ENCODE results near the gene RBM5.

The RBM5 gene

GRCh38 chr3:50140990-50141389, 52.3 kb downstream of the RBM5 start:
- DNase-seq, result no peak

GRCh38 chr3:50146316-50146901, 57.7 kb downstream of the RBM5 start:
- no peak for DNase-seq

- no peak for DNase-seq
These were observed 58.3 kb downstream of the RBM5 start for GRCh38 chr3:50147016-50147415.

- no peak for DNase-seq
These were observed 58.7 kb downstream of the RBM5 start for GRCh38 chr3:50147447-50147846.

- DNase-seq, result no peak
These were observed 59.1 kb downstream of the RBM5 start for GRCh38 chr3:50147861-50148260.

DNA sequence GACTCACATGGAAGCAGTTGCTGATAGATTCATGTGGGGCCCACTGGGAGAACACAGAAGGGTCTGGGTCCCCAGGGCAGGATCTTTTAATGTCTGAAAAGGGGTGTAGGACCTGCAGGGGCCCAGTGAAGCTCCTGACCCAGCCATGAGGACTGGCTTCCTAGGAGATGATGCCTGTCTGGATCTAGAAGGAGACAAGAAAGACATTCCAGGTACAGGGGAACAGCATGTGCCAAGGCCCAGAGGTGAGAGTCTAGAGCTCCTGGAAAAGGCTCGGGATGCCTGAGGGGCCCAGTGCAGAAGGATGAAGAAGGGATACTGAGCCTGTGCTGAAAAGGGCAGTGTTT, 61.7 kb downstream of the RBM5 start:
- no peak for DNase-seq

DNA sequence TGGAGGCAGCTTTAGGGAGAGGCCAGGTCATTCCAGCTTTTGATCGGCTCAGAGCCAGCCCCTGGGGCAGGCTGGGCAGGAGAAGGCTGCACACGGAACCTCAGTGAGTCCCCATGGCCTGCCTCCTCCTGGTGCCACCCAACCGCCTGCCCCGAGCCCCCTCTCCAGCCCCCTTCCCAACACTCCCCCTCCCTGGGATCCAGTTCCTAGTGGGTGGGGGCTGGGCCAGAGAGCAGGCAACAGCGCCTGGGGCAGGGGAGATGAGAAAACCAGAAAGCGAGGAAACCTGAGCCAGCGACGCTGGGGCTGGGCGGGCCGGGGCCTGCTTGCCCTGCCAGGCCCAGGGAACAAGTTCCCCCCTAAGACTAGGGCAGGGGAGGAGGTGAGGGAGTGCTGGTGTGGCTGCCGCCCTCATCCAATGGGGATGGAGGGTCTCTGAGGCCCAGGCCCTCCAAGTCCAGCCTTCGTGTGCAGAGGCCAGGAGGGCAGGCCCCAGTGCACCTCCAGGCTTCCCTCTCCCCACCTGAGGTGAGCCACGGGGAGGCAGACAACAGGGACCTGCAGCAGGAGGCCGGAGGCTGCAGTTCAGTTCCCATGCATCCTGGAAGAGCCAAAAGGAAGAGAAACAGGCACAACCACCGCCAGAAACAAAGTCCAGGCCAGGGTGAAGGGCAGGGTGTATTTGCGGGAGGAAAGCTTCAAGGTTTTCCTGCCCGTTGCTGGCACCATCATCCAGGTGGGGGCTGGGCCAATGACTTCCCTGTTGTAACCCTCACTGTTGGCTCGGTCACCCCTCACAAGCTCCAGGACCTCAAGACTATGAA, 62.4 kb downstream of the RBM5 start:
- no peak for DNase-seq

DNA sequence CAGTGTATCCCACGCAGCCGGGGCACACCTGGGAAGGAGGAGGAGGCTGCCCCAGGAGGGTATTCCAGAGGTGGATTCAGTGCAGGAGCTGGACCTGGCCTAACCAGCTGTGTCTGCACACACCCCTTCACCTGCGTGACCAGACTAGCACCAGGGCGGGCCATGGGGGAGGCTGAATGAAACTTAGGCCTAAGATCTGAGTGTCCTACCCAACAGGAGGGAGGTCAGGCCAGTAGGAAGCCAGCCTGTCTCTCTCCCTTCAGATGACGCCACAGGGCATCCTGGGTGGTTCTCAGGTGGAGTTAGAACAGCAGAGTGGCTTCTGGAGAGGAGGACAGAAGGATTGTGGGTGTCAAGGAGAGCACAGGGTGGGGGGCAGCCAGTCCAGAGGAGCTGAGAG, 63.0 kb downstream of the RBM5 start:
- no peak for DNase-seq

DNA sequence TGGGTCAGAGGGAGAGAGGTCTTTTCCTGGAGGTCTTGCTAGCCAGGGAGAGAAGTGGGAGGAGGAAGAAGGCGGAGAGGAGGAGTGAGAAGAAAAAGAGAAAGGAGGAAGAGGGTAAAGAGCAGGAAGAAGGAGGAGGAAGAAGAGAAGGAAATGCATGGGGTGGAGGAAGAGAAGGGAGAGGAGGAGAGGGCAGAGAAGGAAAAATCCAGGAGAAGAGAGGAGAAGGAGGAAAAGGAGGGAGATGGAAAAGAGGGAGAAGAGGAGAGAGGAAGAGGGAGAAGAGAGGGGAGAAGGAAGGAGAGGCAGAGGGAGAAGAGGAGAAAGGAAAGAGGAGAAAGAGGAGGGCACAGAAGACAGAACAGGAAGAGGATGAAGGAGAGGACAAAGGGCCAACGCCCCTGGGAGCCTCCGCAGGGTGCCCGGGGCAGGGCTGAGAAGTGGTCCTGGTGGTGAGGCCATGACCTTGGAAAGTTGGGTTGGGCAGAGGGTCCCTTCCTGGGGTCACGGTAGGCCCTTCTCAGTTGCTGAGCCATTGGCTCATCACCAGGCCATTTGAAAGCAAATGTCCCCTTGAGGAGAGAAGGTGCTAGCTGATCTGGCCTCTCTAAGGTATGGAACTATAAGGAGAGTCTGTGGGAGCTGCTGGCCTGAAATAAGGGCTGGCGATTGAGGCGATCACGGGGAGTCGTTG, 65.2 kb downstream of the RBM5 start:
- no peak for DNase-seq

DNA sequence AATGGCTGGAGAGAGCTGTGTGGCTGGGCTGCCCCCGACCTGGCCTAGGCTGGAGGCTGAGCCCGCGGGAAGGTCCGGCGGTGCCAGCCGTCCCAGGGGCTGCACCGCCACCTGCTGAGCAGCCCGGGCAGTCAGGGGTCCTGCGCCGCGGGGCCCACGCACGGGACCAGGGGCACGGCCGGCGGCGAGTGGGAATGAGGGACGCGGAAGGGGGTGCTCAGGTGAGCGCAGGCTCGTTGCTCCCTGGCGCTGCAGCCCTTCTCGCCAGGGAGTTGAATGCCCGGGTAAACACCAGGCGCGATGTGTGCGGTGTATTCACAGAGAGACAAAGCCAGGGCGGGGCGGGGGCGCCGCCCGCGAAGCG, 65.7 kb downstream of the RBM5 start:
- no peak for DNase-seq

- DNase-seq, result peak; percentile 50
These were observed 66.2 kb downstream of the RBM5 start, which contains the start of gene SEMA3F for GRCh38 chr3:50154840-50155490. Gene SEMA3F (plus strand): TSS chr3:50155324. CDS start chr3:50159623, 4,299 bp downstream.

DNA sequence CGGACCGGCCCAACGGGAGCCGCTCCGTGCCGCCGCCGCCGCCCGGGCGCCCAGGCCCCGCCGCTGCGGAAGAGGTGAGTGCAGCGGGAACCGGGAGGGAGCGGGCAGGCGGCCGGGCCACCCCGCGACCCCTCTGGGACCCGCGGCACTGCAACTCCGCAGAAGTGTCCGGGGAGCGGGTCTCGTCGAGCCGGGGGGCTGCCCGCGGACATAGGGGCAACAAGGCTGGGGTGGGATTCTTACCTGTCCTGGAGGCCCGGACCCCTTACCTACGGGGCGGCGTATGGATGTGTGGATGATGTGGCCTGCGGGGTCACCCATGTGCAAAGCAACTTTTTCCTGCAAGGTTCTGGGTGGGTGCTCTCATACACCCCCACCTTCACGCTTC, 66.8 kb downstream of the RBM5 start:
- no peak for DNase-seq

DNA sequence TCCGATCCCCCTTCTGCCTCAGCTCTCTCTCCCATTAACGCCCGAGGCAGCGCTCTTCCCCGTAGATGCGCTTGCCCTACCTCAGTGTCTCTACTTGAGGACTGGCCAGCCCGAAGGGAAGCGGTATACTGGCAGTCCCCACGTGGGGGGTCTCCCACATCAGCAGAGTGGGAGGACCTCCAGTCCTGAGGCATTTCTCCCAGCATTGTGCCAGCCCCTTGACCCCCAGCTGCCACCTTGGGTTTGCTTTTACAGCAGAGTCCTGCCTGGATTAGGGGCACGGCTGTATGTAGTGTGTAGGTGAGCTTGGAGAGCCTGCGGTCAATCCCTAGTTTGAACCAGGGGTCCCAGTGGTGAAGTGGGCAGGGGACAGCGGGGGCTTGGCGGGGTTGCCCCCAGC, 67.2 kb downstream of the RBM5 start:
- DNase-seq, result no peak

- no peak for DNase-seq
These were observed 68.1 kb downstream of the RBM5 start for GRCh38 chr3:50156549-50157493.

GRCh38 chr3:50157827-50158529, 69.3 kb downstream of the RBM5 start:
- DNase-seq, result no peak

DNA sequence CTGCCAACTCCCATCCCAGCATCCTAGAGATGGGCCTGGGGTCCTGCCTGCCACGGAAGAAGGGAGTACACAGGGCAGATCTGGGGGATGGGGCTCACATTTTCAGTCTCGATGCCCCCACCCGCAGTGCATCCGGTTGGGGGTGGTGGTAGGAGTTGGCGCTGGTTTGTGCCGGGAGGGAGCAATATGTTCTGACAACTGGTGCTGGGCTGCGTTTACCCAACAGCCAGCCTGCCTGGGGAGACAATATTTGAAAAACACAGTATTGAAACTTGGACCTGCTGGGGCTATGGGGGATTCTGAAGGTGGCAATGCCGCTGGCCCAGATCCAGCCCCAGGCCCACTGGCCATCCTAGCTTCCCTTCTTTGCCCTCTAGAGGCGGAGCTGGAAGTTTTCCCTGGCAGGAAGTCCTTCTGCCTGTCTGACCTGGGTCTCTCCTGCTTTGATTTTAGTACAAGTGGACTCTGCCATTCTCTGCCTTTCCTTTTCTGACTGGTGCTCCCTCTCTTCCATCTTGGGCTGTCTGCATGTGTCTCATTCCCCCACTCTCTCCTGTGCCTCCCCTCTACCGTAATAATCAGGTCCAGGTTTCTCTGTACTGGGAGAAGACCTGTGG, 69.9 kb downstream of the RBM5 start:
- DNase-seq, result no peak

DNA sequence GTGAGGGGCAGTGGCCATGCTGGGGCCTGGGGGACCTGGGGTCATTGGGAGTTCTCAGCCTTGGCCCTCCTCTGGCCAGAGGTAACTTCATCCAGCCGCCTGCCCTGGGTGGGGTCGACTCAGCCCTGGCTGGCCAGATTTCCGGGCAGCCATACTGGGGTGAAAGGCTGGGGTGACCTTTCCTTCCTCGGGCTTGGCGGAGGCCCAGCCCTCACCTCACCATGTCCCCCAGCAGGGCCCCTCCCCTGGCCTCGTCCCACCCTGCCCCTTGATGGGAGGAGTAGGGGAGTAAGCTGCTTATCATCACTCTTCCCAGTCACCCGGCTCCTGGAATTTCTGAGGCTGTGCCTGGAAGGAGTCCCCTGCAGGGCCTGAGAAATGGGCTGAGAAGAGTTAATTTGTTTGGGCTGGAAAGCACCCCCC, 71.9 kb downstream of the RBM5 start:
- DNase-seq, result no peak

DNA sequence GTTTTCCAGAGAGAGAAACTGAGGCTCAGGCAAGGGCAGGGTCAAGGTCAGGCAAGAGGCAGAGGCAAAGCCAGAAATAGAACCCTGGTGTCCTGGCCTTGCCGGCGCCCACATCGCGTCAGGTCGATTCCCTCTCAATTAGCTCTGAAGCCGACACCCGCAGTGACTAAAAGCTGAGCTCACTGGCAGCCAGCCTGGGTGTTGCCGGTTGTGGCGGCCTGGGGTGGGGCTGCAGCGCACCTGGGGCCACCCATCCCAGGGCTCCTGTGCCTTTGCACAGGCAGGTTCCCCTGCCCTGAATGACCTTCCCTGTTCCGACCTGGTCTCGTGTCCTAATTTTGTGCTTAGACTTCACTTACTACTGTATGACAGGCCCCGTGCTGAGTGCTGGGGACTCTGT, 72.6 kb downstream of the RBM5 start:
- no peak for DNase-seq

DNA sequence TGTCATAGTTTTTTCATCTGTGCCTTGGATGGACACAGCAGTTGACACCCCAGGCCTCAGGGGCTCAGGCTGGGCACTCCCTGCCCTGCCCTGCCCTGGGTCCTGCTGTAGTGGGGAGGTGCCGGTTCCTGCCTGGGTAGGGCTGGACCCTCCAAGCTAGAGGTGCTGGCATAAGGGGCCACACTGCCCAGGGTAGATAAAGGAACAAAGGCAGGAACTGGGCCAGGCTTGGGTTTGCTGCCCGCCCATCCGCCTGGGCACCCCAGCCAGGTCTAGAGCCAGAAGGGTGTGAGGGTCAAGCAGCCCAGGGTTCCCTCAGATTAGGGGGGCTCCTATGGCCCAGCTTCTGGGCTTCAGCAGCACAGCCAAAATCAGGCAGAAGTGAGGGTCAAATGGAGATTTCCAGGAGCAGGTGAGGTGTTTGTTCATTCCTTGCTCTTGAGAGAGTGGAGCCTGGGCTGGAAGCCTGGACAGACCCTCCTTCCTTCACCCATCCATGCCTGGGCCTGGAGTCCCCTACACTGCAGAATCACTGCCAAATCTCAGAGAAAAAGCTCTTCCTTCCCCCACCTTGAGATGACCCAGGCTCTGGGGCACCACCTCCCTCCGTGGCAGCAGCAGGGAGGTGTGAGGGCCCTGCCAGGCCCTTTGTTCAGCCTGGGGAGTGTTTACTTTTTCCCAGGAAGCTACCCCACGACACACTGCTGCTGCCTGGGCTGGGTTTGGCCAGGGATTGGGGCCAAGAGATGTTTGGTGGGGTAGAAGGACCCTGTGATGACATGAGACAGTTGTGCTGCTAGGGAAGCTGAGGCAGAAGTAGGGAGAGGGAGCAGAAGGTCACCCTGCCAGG, 73.5 kb downstream of the RBM5 start:
- no peak for DNase-seq

Measured in hematopoietic multipotent progenitor cell treated with erythropoietin and hydrocortisone succinate and interleukin-3 and kit ligand, for 8 days (in vitro differentiated cells).